ENCODE measurements around the gene OR11H7.
"Not testable (repeated sequence)": the region's sequence is repeated elsewhere in the genome, so short reads cannot be mapped to it uniquely, and the experiment has no call there.

OR11H7 gene

DNA sequence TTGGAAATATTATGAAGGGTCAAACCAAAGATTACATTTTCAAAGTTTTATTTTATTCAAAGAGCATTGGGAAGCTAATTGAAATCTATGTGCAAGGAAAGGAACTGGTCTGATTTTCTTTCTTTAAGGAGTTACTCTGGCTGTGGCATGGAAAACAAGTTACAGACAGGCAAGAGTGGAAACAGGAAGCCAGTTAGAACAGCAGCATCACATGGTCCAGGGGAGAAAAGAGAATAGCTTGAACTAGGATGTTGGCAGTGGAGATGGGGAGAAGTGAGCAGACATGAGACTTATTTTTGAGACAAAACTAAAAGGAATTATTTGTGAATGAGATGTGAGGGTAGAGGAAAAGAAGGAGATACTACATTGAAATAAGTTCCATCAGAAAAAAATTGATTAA is 34.7 kb upstream of the OR11H7 start:
- H3K4me3 ChIP-seq (ENCODE audit: low read depth, low read length) = no peak overlapping the region
- TF ChIP-seq, protein P1, sequence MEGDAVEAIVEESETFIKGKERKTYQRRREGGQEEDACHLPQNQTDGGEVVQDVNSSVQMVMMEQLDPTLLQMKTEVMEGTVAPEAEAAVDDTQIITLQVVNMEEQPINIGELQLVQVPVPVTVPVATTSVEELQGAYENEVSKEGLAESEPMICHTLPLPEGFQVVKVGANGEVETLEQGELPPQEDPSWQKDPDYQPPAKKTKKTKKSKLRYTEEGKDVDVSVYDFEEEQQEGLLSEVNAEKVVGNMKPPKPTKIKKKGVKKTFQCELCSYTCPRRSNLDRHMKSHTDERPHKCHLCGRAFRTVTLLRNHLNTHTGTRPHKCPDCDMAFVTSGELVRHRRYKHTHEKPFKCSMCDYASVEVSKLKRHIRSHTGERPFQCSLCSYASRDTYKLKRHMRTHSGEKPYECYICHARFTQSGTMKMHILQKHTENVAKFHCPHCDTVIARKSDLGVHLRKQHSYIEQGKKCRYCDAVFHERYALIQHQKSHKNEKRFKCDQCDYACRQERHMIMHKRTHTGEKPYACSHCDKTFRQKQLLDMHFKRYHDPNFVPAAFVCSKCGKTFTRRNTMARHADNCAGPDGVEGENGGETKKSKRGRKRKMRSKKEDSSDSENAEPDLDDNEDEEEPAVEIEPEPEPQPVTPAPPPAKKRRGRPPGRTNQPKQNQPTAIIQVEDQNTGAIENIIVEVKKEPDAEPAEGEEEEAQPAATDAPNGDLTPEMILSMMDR (IDR thresholded peaks at IDR 0.05; ENCODE audit: control insufficient read depth, extremely low read depth, insufficient read depth) = no peak
- no peak for DNase-seq (ENCODE audit: low read depth)

DNA sequence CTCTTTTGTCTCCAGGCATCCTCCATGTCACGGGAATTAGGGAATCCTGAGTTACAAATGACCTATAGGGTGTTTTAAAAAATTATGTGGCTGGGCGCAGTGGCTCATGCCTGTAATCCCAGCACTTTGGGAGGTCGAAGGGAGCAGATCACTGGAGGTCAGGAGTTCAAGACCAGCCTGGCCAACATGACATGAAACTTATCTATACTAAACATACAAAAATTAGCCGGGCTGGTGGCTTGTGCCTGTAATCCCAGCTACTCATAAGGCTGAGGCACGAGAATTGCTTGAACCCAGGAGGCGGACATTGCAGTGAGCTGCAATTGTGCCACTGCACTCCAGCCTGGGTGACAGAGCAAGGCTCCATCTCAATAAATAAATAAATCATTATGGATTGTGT is 33.6 kb upstream of the OR11H7 start:
- DNase-seq (ENCODE audit: low read depth); H3K4me3 ChIP-seq (ENCODE audit: low read depth, low read length): not testable (repeated sequence)

DNA sequence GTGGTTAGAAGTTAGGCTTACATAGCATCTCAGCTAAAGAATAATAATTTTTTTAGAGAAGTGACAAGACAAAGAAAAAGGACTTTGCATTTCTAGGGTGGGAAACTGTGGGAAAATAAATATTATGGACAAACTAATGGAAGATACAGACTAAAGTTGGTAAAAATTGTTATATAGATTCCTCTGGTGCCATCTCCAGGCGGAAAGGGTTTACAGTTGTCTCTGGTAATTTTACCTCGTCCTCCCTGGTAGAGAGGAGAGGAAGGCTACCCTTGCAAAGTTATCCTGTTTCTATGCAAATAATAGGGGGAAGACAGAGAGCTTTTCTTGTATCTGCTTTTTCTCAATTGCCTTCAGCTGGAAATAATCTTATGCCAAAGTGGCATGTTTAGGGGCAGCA is 32.9 kb upstream of the OR11H7 start:
- TF ChIP-seq, protein P1 (IDR thresholded peaks at IDR 0.05; ENCODE audit: control insufficient read depth, extremely low read depth, insufficient read depth) = peak; percentile 57
- no peak overlapping the region for H3K4me3 ChIP-seq (ENCODE audit: low read depth, low read length)
- no peak for DNase-seq (ENCODE audit: low read depth)

DNA sequence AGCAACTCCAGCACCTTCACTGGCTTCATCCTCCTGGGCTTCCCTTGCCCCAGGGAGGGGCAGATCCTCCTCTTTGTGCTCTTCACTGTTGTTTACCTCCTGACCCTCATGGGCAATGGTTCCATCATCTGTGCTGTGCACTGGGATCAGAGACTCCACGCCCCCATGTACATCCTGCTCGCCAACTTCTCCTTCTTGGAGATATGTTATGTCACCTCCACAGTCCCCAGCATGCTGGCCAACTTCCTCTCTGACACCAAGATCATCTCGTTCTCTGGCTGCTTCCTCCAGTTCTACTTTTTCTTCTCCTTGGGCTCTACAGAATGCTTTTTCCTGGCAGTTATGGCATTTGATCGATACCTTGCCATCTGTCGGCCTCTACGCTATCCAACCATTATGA is 31.3 kb upstream of the OR11H7 start:
- no peak for DNase-seq (ENCODE audit: low read depth)
- TF ChIP-seq, protein P1 (IDR thresholded peaks at IDR 0.05; ENCODE audit: control insufficient read depth, extremely low read depth, insufficient read depth) = no peak
- H3K4me3 ChIP-seq (ENCODE audit: low read depth, low read length) = no peak overlapping the region

DNA sequence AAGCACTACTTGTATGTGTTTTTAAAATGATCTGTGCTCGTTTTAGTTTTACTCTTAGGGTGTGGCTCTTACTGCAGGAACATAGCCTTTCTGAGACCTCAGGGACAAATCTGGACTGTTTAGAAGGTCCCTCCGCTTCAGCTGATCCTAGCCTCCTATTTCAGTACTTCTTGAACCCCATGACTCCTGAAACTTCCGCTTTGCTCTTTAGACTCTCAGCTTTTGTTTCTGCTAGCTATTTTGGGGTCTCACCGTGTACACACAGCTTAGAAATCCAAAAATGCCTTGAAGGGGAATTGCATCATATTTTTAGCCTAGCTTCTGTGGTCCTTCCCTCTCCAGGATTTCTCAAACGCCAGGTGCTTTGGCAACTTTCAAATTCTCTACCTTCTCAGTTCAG is 29.8 kb upstream of the OR11H7 start:
- TF ChIP-seq, protein P1 (IDR thresholded peaks at IDR 0.05; ENCODE audit: control insufficient read depth, extremely low read depth, insufficient read depth) = no peak
- no peak for DNase-seq (ENCODE audit: low read depth)
- H3K4me3 ChIP-seq (ENCODE audit: low read depth, low read length) = no peak overlapping the region

DNA sequence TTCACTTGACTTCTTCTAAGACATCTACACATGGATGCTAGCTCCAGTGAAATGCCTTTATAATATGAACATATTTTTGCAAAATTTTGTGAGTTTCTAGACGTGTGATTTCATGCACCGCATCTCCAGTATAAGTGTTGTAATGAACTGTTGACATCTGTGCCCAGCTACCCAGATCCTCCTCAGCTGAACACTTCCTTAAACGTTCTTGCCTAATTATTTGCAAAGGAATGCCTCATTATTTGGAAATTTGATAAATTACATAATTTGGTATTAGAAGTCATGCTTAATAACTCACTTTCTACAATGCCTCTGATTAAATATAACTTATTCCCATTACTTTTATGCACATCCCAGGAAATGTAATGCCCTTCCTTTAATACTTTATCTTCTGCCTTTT is 24.1 kb upstream of the OR11H7 start:
- DNase-seq (ENCODE audit: low read depth) = no peak
- TF ChIP-seq, protein P1 (IDR thresholded peaks at IDR 0.05; ENCODE audit: control insufficient read depth, extremely low read depth, insufficient read depth) = no peak

DNA sequence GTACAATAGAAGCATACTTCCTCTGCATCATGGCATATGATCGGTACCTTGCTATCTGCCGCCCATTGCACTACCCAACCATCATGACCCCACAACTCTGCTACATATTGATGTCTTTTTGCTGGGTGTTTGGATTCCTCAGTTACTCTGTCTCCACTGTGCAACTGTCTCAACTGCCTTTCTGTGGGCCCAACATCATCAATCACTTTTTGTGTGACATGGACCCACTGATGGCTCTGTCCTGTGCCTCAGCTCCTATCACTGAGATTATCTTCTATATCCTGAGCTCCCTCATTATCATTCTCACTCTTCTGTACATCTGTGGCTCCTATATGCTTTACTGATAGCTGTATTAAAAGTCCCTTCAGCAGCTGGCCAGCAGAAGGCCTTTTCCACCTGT is 19.2 kb upstream of the OR11H7 start:
- TF ChIP-seq, protein P1 (IDR thresholded peaks at IDR 0.05; ENCODE audit: control insufficient read depth, extremely low read depth, insufficient read depth) = no peak
- no peak overlapping the region for H3K4me3 ChIP-seq (ENCODE audit: low read depth, low read length)
- no peak for DNase-seq (ENCODE audit: low read depth)

More for the DNA sequence above, 24.1 kb upstream of the OR11H7 start:
- no peak overlapping the region for H3K4me3 ChIP-seq (ENCODE audit: low read depth, low read length)

DNA sequence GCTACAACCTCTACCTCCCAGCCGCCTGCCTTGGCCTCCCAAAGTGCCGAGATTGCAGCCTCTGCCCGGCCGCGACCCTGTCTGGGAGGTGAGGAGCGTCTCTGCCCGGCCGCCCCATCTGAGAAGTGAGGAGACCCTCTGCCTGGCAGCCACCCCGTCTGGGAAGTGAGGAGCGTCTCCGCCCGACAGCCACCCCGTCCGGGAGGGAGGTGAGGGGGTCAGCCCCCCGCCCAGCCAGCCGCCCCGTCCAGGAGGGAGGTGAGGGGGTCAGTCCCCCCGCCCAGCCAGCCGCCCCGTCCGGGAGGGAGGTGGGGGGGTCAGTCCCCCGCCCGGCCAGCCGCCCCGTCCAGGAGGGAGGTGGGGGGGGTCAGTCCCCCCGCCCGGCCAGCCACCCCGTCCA is 16.4 kb upstream of the OR11H7 start:
- not testable (repeated sequence) for H3K4me3 ChIP-seq (ENCODE audit: low read depth, low read length); DNase-seq (ENCODE audit: low read depth)
